GM19397 (cell line): Measurements from ENCODE around the gene BORCS8.
"Not testable (repeated sequence)": the region's sequence is repeated elsewhere in the genome, so short reads cannot be mapped to it uniquely, and the experiment has no call there.

Experiments used
- ATAC-seq: cut with Tn5 transposase; IDR thresholded peaks from one replicate; pipeline ENCODE4 v1.9.1; 2021; ENCODE audit warnings: mild to moderate bottlenecking, moderate library complexity; ENCODE audit not compliant: unreplicated experiment

Gene BORCS8

GRCh38 chr19:19151418-19151817, 40.5 kb downstream of the BORCS8 start:
- peak; percentile 47 for ATAC-seq

- no peak for ATAC-seq
Measured at GRCh38 chr19:19149435-19149834, 42.5 kb downstream of the BORCS8 start.

- not testable (repeated sequence) for ATAC-seq
Measured at GRCh38 chr19:19148504-19148903, 43.4 kb downstream of the BORCS8 start.

- no peak for ATAC-seq
Measured at GRCh38 chr19:19147344-19147743, 44.6 kb downstream of the BORCS8 start.

GRCh38 chr19:19146865-19147264, 45.1 kb downstream of the BORCS8 start:
- no peak for ATAC-seq

GRCh38 chr19:19145684-19146608, 46.0 kb downstream of the BORCS8 start:
- ATAC-seq: no peak

- no peak for ATAC-seq
Measured at GRCh38 chr19:19145281-19145680, 46.7 kb downstream of the BORCS8 start.

- ATAC-seq: no peak
Measured at GRCh38 chr19:19142347-19142746, 49.6 kb downstream of the BORCS8 start.

GRCh38 chr19:19140476-19140875, 51.5 kb downstream of the BORCS8 start:
- ATAC-seq: no peak

GRCh38 chr19:19139876-19140229, 52.1 kb downstream of the BORCS8 start:
- ATAC-seq: no peak

GRCh38 chr19:19138109-19138981, 53.6 kb downstream of the BORCS8 start, which contains the start of gene TMEM161A:
TSS of gene TMEM161A (minus strand) at chr19:19138478. CDS start at chr19:19138428, 50 bp downstream.
- ATAC-seq: peak; percentile 99

GRCh38 chr19:19137556-19138108, 54.3 kb downstream of the BORCS8 start:
- ATAC-seq: no peak

GRCh38 chr19:19135713-19136112, 56.2 kb downstream of the BORCS8 start:
- ATAC-seq: not testable (repeated sequence)

- no peak for ATAC-seq
Measured at GRCh38 chr19:19134687-19135158, 57.2 kb downstream of the BORCS8 start.

- ATAC-seq: no peak
Measured at GRCh38 chr19:19133985-19134384, 58.0 kb downstream of the BORCS8 start.

GRCh38 chr19:19132912-19133311, 59.0 kb downstream of the BORCS8 start:
- no peak for ATAC-seq

GRCh38 chr19:19131989-19132388, 60.0 kb downstream of the BORCS8 start:
- no peak for ATAC-seq
